ENCODE data around the gene TADA3. TPM values are rescaled to one million over a fixed set of nuclear protein-coding genes. Genes with fewer than 3 reads are reported as not detected.
A peak's percentile ranks its signal among the peaks of the same experiment; 100 is the strongest.

Gene TADA3
- total and polyA plus RNA-seq, 9 of the 15 experiments (the other 6 are each of a cell fraction or from before 2014, with no cell fraction given) = 4.1 to 110 (median 74.8) TPM

DNA sequence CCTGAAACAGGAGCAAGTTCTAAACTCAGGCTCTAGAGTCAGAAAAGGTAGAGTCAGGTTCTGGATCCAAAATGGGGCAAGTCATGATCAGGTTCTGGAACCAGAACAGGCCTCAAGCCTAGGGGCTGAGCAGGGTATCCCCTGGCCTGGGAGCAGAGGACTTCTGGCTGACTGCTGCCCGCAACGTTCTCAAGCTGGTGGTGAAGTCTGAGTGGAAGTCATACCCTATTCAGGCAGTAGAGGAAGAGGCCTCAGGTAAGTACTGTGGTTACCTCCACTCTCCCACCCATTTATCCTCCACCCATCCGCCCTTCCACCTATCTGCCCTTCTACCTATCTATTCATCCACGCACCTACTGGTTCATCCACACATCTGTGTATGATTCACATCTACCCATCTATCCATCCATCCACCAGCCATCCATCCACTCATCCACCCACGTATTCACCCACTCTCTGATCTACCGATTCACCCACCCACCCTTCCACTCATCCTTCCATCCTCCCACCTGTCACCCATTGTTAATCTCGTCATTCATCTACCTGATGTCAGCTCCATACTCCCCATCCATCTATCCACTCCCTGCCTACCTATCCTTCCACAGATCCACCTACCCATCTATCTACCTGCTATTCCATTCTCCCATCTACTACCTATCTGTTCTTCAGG lies 26.5 kb upstream of the TADA3 start:
- no peak overlapping the region for H3K4me3 ChIP-seq
- intact Hi-C loops (cut with micrococcal nuclease) = no loop called here
- no peaks in the 10 kb centered on the region for H3K9me3 ChIP-seq (replicated peaks; ENCODE audit: control insufficient read depth, insufficient read depth, low read depth, low read length)
- no peaks in the 10 kb centered on the region for H3K4me1 ChIP-seq (replicated peaks in 1 of 2; ENCODE audit: control insufficient read depth in 2 of 2, insufficient read depth in 2 of 2, low read length in 2 of 2)
- peaks cover 3% of the 10 kb centered on the region for H3K9me1 ChIP-seq (ENCODE audit: control insufficient read depth, insufficient read depth, low read length)
- POLR2A ChIA-PET = interaction anchor here (0.8 kb wide), 1 partner anchor 9 kb away, joined by 4 read pairs; no protein-coding TSS in a partner anchor
- CTCF ChIA-PET (ENCODE audit: low intra/inter-chr PET ratio) = no interaction called here
- H2AFZ ChIP-seq (ENCODE audit: low read depth, low read length) = no peak overlapping the region
- H3K27me3 ChIP-seq (ENCODE audit: control insufficient read depth in 2 of 2, insufficient read depth in 2 of 2, low read length in 2 of 2) = no peaks in the 10 kb centered on the region
- no peak overlapping the region for H3K4me2 ChIP-seq (ENCODE audit: insufficient read depth, low read length)
- no peak overlapping the region for H3K27ac ChIP-seq (ENCODE audit: extremely low read depth, low read depth, low read length)
- no peaks in the 10 kb centered on the region for H3K79me2 ChIP-seq (ENCODE audit: control insufficient read depth, insufficient read depth, low read length)
- TF ChIP-seq CCNT2 (IDR thresholded peaks at IDR 0.05; ENCODE audit: borderline replicate concordance, extremely low read depth, insufficient read length, low read depth, low read length) = no peak
- TF ChIP-seq BMI1 (IDR thresholded peaks at IDR 0.05; ENCODE audit: low read length) = no peak
- no peak for TF ChIP-seq NFRKB (IDR thresholded peaks at IDR 0.05; ENCODE audit: low read depth)
- TF ChIP-seq POLR2AphosphoS5 (IDR thresholded peaks at IDR 0.05; ENCODE audit: control insufficient read depth, insufficient read depth, low read depth, low read length) = peak; percentile 11; the same call in 1 of the 2 replicates
- no peak for TF ChIP-seq TCFL5 (CRISPR knock-in tag; conservative IDR thresholded peaks at IDR 0.05)
- TF ChIP-seq, protein P1, sequence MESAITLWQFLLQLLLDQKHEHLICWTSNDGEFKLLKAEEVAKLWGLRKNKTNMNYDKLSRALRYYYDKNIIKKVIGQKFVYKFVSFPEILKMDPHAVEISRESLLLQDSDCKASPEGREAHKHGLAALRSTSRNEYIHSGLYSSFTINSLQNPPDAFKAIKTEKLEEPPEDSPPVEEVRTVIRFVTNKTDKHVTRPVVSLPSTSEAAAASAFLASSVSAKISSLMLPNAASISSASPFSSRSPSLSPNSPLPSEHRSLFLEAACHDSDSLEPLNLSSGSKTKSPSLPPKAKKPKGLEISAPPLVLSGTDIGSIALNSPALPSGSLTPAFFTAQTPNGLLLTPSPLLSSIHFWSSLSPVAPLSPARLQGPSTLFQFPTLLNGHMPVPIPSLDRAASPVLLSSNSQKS (CRISPR knock-in tag; IDR thresholded peaks at IDR 0.05) = no peak
- TF ChIP-seq EGR1 (conservative IDR thresholded peaks at IDR 0.05) = peak; percentile 60
- TF ChIP-seq MIER1 (IDR thresholded peaks at IDR 0.05; ENCODE audit: low read depth) = no peak
- TF ChIP-seq ARID3B (CRISPR knock-in tag; IDR thresholded peaks at IDR 0.05; ENCODE audit: borderline replicate concordance) = no peak
- TF ChIP-seq HDGF (IDR thresholded peaks at IDR 0.05) = 0 out of 2 replicates have a peak, but pooled peaks have one; percentile 35
- TF ChIP-seq, protein P2, sequence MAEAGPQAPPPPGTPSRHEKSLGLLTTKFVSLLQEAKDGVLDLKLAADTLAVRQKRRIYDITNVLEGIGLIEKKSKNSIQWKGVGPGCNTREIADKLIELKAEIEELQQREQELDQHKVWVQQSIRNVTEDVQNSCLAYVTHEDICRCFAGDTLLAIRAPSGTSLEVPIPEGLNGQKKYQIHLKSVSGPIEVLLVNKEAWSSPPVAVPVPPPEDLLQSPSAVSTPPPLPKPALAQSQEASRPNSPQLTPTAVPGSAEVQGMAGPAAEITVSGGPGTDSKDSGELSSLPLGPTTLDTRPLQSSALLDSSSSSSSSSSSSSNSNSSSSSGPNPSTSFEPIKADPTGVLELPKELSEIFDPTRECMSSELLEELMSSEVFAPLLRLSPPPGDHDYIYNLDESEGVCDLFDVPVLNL (CRISPR knock-in tag; IDR thresholded peaks at IDR 0.05; ENCODE audit: low read depth) = no peak
- TF ChIP-seq SRSF1 (IDR thresholded peaks at IDR 0.05; ENCODE audit: low read depth, low read length) = no peak
- TF ChIP-seq, protein P3, sequence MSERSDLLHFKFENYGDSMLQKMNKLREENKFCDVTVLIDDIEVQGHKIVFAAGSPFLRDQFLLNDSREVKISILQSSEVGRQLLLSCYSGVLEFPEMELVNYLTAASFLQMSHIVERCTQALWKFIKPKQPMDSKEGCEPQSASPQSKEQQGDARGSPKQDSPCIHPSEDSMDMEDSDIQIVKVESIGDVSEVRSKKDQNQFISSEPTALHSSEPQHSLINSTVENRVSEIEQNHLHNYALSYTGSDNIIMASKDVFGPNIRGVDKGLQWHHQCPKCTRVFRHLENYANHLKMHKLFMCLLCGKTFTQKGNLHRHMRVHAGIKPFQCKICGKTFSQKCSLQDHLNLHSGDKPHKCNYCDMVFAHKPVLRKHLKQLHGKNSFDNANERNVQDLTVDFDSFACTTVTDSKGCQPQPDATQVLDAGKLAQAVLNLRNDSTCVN (CRISPR knock-in tag; IDR thresholded peaks at IDR 0.05) = no peak
- H3K9ac ChIP-seq (ENCODE audit: insufficient read depth in 1 of 2, low read depth in 2 of 2, low read length in 2 of 2) = 0 out of 4 replicates have a peak overlapping the region, but pooled peaks of 1 of the 2 experiments have one; percentile 46
- no peak for DNase-seq (ENCODE audit: extremely low read depth in 1 of 4, low spot score in 3 of 4)
- H3K36me3 ChIP-seq (ENCODE audit: control insufficient read depth, insufficient read depth, low read length) = peaks cover 42% of the 10 kb centered on the region
- no peak for ATAC-seq
- no peak for FAIRE-seq
- no TSS peak for BruUV-seq (replicated peaks)
- WGBS (ENCODE audit: insufficient coverage, low coverage, missing lambda C conversion rate) = 86% methylated on average over 6 of the region's 7 CpGs
- no peaks in the 10 kb centered on the region; the same call in 1 of the 2 replicates for H4K20me1 ChIP-seq (replicated peaks; ENCODE audit: control insufficient read depth, insufficient read depth, low read length)
- in situ Hi-C loops (cut with MboI) = no loop called here

All from K562 (cell line).